ENCODE data around the gene EVA1B. TPM values are rescaled to one million over a fixed set of nuclear protein-coding genes. Genes with fewer than 3 reads are reported as not detected.
A peak's percentile ranks its signal among the peaks of the same experiment; 100 is the strongest.

The EVA1B gene
- total RNA-seq, 1 experiment from 2014 or later, result 5.5 TPM

GRCh38 chr1:36304521-36304920 is 18.9 kb downstream of the EVA1B start:
- no peak for TF ChIP-seq CTCF (conservative IDR thresholded peaks at IDR 0.05)
- Histone ChIP-seq H2AFZ (ENCODE audit: low read length) (no peak overlapping the region), H3K4me1 (ENCODE audit: insufficient read depth, low read length) (peaks cover 3% of the 10 kb centered on the region; the same call in 1 of the 2 replicates), H3K14ac (ENCODE audit: insufficient read depth, low read length) (no peak overlapping the region), H3K4ac (ENCODE audit: low read depth, low read length) (no peak overlapping the region), H2AK5ac (ENCODE audit: insufficient read length, low read length) (no peak overlapping the region), H3K4me2 (ENCODE audit: insufficient read depth, insufficient read length, low read length) (no peak overlapping the region), H3K79me1 (ENCODE audit: insufficient read depth, low read depth, low read length, poor library complexity, severe bottlenecking) (no peaks in the 10 kb centered on the region), H4K5ac (ENCODE audit: insufficient read length, low read depth, low read length) (no peak overlapping the region), H2BK20ac (ENCODE audit: low read depth, low read length, poor library complexity, severe bottlenecking) (no peak overlapping the region), H3K23me2 (ENCODE audit: insufficient read length, low read depth, low read length, poor library complexity, severe bottlenecking) (peaks cover 8% of the 10 kb centered on the region), H3K27me3 (ENCODE audit: insufficient read depth, low read length) (no peaks in the 10 kb centered on the region), H2BK12ac (ENCODE audit: insufficient read length, low read depth, low read length) (no peak overlapping the region), H3K79me2 (ENCODE audit: insufficient read depth, low read length) (no peaks in the 10 kb centered on the region), H2BK15ac (ENCODE audit: low read depth, low read length) (no peak overlapping the region), H2BK120ac (ENCODE audit: low read depth, low read length, poor library complexity, severe bottlenecking) (no peak overlapping the region), H4K8ac (replicated peaks; ENCODE audit: insufficient read length, low read depth, low read length) (no peak overlapping the region), H3K18ac (ENCODE audit: insufficient read length, low read depth, low read length) (no peak overlapping the region), H3K9me3 (ENCODE audit: control insufficient read depth, low read depth, low read length) (no peaks in the 10 kb centered on the region), H3K27ac (ENCODE audit: insufficient read length, low read depth, low read length) (no peak overlapping the region), H3T11ph (ENCODE audit: low read length) (no peak overlapping the region), H4K20me1 (ENCODE audit: control insufficient read depth, insufficient read depth, insufficient read length) (no peaks in the 10 kb centered on the region), H3K56ac (ENCODE audit: insufficient read length, low read depth, low read length) (no peak overlapping the region), H4K91ac (ENCODE audit: insufficient read length, low read depth, low read length) (no peak overlapping the region), H2BK5ac (ENCODE audit: insufficient read length, low read length) (no peak overlapping the region), H3K9ac (ENCODE audit: extremely low read depth, insufficient read length, low read length) (no peak overlapping the region), H3K23ac (ENCODE audit: insufficient read length, low read depth, low read length) (no peak overlapping the region)
- Mint-ChIP-seq H3K36me3 (ENCODE audit: insufficient read depth in 1 of 3, low read depth in 3 of 3) (peaks cover 33 to 67% (median 66%) of the 10 kb centered on the region in 3 experiments), H3K4me3 (no peak overlapping the region), H3K27ac (peak overlapping the region in 2 of 3 experiments; percentile 35 to 66; a peak in 1 of 7 replicates), H3K4me1 (peaks cover 16 to 22% of the 10 kb centered on the region in 2 experiments), H3K27me3 (ENCODE audit: low read depth) (no peaks in the 10 kb centered on the region; the same call in 1 of the 2 replicates), H3K9me3 (no peaks in the 10 kb centered on the region)
- WGBS (ENCODE audit: extremely low coverage, insufficient read length, low lambda C conversion rate), result no CpG with 5 or more reads among the region's 7 CpGs
- no peak for DNase-seq

All from H9 (cell line).